PC-3 (cell line): Measurements from ENCODE around the gene TEDC1. TPM values are rescaled to one million over a fixed set of nuclear protein-coding genes. Genes with fewer than 3 reads are reported as not detected.

ENCODE experiments used
- ATAC-seq: fragments of 200-7000 bp; cut with Tn5 transposase; 2 replicates; pipeline ENCODE4 v1.9.1; 2020; ENCODE audit warnings: mild to moderate bottlenecking, moderate library complexity
- BruUV-seq: library from RNA; stranded (reverse); fragments of 400-500 nt; replicated peaks from 2 replicates; lab custom pipeline; 2021; lab: Mats Ljungman, UMichigan
- CTCF ChIA-PET: fragments of 300-600 bp; sonication (Branson Sonifier 250); formaldehyde crosslinking; loops from one replicate; lab custom pipeline; 2022; ENCODE audit warnings: antibody characterized with exemption; lab: Charles Lee
- POLR2A ChIA-PET: fragments of 300-600 bp; sonication (Branson Sonifier 250); formaldehyde crosslinking; loops from one replicate; lab custom pipeline; 2022; ENCODE audit warnings: antibody characterized with exemption; ENCODE audit not compliant: unreplicated experiment; lab: Charles Lee
- DNase-seq: peaks from one replicate; pipeline ENCODE4 v3.0.0-alpha.2; 2015
- H2AFZ ChIP-seq: fragments of 300-600 bp; sonication (generic); 2 replicates; pipeline ENCODE4 v1.6.0; 2016; ENCODE audit warnings: antibody characterized with exemption, low read length
- H3F3A ChIP-seq: fragments of 300-600 bp; sonication (generic); one replicate; pipeline ENCODE4 v1.6.0; 2017; ENCODE audit warnings: antibody characterized with exemption, low read length, control low read depth, mild to moderate bottlenecking; ENCODE audit not compliant: unreplicated experiment
- H3K27ac ChIP-seq: fragments of 300-600 bp; sonication (generic); 2 replicates; pipeline ENCODE4 v1.5.1; 2016; ENCODE audit warnings: mild to moderate bottlenecking, low read length
- H3K27me3 ChIP-seq: fragments of 300-600 bp; sonication (generic); 2 replicates; pipeline ENCODE4 v1.6.1; 2016; ENCODE audit warnings: low read length, mixed read lengths
- H3K36me3 ChIP-seq: fragments of 300-600 bp; sonication (generic); 2 replicates; pipeline ENCODE4 v1.6.1; 2016; ENCODE audit warnings: low read depth, mixed run types, low read length, mixed read lengths
- H3K4me1 ChIP-seq: fragments of 300-600 bp; sonication (generic); 2 replicates; pipeline ENCODE4 v1.5.1; 2016; ENCODE audit warnings: low read length; ENCODE audit not compliant: insufficient read depth
- H3K4me2 ChIP-seq: fragments of 300-600 bp; sonication (generic); 2 replicates; pipeline ENCODE4 v1.6.0; 2016; ENCODE audit warnings: low read length
- H3K4me3 ChIP-seq: fragments of 300-600 bp; sonication (generic); 2 replicates; pipeline ENCODE4 v1.5.1; 2016; ENCODE audit warnings: mild to moderate bottlenecking, low read length, mixed read lengths
- H3K79me2 ChIP-seq: fragments of 300-600 bp; sonication (generic); 2 replicates; pipeline ENCODE4 v1.6.1; 2017; ENCODE audit warnings: low read length, mixed read lengths
- H3K9ac ChIP-seq: fragments of 300-600 bp; sonication (generic); 2 replicates; pipeline ENCODE4 v1.6.0; 2016; ENCODE audit warnings: mild to moderate bottlenecking, low read length
- H3K9me2 ChIP-seq: fragments of 300-600 bp; sonication (generic); replicated peaks from 2 replicates; pipeline ENCODE4 v1.6.1; 2016; ENCODE audit warnings: mixed run types, low read length, mixed read lengths
- H3K9me3 ChIP-seq: fragments of 300-600 bp; sonication (generic); 2 replicates; pipeline ENCODE4 v1.6.1; 2016; ENCODE audit warnings: low read length, mixed read lengths
- H4K20me1 ChIP-seq: fragments of 300-600 bp; sonication (generic); 2 replicates; pipeline ENCODE4 v1.6.1; 2016; ENCODE audit warnings: low read length, mixed read lengths
- EZH2 ChIP-seq: fragments of 300-600 bp; sonication (generic); IDR thresholded peaks from one replicate; pipeline ENCODE4 v1.6.1; 2017; ENCODE audit warnings: antibody characterized with exemption, mild to moderate bottlenecking, low read length; ENCODE audit not compliant: unreplicated experiment
- EZH2phosphoT487 ChIP-seq: fragments of 300-600 bp; sonication (generic); IDR thresholded peaks from 2 replicates; pipeline ENCODE4 v1.6.1; 2018; ENCODE audit warnings: mild to moderate bottlenecking, antibody characterized with exemption, low read length, borderline replicate concordance
- intact Hi-C: fragments of 100-400 bp; cut with micrococcal nuclease; formaldehyde crosslinking; loops from 2 replicates; pipeline ENCODE4 v1.9.0; 2023
- total RNA-seq: library from RNA; depleted of rRNA; stranded (reverse); fragments of >200 nt; gene quantifications from 2 replicates; pipeline ENCODE4 v1.2.3, GENCODE V29; 2014
- TF ChIP-seq, protein P1 (sequence below): fragments of 300-600 bp; sonication (generic); conservative IDR thresholded peaks from 2 replicates; pipeline ENCODE4 v1.5.1; 2017; ENCODE audit warnings: antibody characterized with exemption, low read depth, mild to moderate bottlenecking, low read length

Gene TEDC1
- total RNA-seq, 1 experiment from 2014 or later = 66.7 TPM

GRCh38 chr14:105493921-105494605 is 3.0 kb downstream of the TEDC1 start:
- intact Hi-C loops = no loop called here
- no peaks in the 10 kb centered on the region for H3K9me2 ChIP-seq
- BruUV-seq = no TSS peak
- no peak overlapping the region for H3K27ac ChIP-seq
- H3K79me2 ChIP-seq = peaks cover 13% of the 10 kb centered on the region
- POLR2A ChIA-PET = interaction anchor here (0.6 kb wide), 1 partner anchor 19 kb away, joined by 3 read pairs; no protein-coding TSS in a partner anchor
- DNase-seq (no peak), ATAC-seq (no peak)
- no peak overlapping the region for H3K9ac ChIP-seq
- H4K20me1 ChIP-seq = peaks cover 11% of the 10 kb centered on the region
- no peaks in the 10 kb centered on the region for H3K27me3 ChIP-seq
- H3K9me3 ChIP-seq = no peaks in the 10 kb centered on the region
- H3F3A ChIP-seq = no peaks in the 10 kb centered on the region
- H3K36me3 ChIP-seq = no peaks in the 10 kb centered on the region
- peaks cover 10% of the 10 kb centered on the region for H3K4me1 ChIP-seq
- TF ChIP-seq EZH2phosphoT487 (no peak), EZH2 (no peak)
- TF ChIP-seq, protein P1, sequence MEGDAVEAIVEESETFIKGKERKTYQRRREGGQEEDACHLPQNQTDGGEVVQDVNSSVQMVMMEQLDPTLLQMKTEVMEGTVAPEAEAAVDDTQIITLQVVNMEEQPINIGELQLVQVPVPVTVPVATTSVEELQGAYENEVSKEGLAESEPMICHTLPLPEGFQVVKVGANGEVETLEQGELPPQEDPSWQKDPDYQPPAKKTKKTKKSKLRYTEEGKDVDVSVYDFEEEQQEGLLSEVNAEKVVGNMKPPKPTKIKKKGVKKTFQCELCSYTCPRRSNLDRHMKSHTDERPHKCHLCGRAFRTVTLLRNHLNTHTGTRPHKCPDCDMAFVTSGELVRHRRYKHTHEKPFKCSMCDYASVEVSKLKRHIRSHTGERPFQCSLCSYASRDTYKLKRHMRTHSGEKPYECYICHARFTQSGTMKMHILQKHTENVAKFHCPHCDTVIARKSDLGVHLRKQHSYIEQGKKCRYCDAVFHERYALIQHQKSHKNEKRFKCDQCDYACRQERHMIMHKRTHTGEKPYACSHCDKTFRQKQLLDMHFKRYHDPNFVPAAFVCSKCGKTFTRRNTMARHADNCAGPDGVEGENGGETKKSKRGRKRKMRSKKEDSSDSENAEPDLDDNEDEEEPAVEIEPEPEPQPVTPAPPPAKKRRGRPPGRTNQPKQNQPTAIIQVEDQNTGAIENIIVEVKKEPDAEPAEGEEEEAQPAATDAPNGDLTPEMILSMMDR = no peak
- H3K4me3 ChIP-seq = no peak overlapping the region
- no peak overlapping the region for H2AFZ ChIP-seq
- no peak overlapping the region for H3K4me2 ChIP-seq
- CTCF ChIA-PET = no interaction called here

- Histone ChIP-seq H3K79me2 (peaks cover 13% of the 10 kb centered on the region), H2AFZ (no peak overlapping the region), H3K9ac (no peak overlapping the region), H3K27ac (no peak overlapping the region), H3K4me1 (peaks cover 5% of the 10 kb centered on the region; the same call in 1 of the 2 replicates), H3F3A (no peaks in the 10 kb centered on the region), H3K4me2 (no peak overlapping the region), H3K27me3 (no peaks in the 10 kb centered on the region), H4K20me1 (peaks cover 11% of the 10 kb centered on the region), H3K9me3 (no peaks in the 10 kb centered on the region), H3K9me2 (no peaks in the 10 kb centered on the region), H3K36me3 (no peaks in the 10 kb centered on the region), H3K4me3 (no peak overlapping the region)
- intact Hi-C loops = no loop called here
- no peak for ATAC-seq
- POLR2A ChIA-PET = no interaction called here
- TF ChIP-seq EZH2phosphoT487 (no peak), EZH2 (no peak)
- TF ChIP-seq, protein P1 = no peak
- CTCF ChIA-PET = no interaction called here
- BruUV-seq = no TSS peak
- no peak for DNase-seq
Observed at GRCh38 chr14:105494606-105494929, 3.5 kb downstream of the TEDC1 start.
